Measurements from ENCODE around the gene EFCAB8.
"Not testable (repeated sequence)": the region's sequence is repeated elsewhere in the genome, so short reads cannot be mapped to it uniquely, and the experiment has no call there.

- TF ChIP-seq CTCF (IDR thresholded peaks at IDR 0.05; ENCODE audit: insufficient read depth, low read depth, low read length); EZH2 (IDR thresholded peaks at IDR 0.05; ENCODE audit: insufficient read depth, low read length): not testable (repeated sequence)
Measured at GRCh38 chr20:32950539-32950938, 91.8 kb downstream of the EFCAB8 start.

All from astrocyte (in vitro differentiated cells and primary cell).